Right ventricle myocardium superior (tissue), 1 donor: ENCODE measurements around the gene NXT1. TPM values are rescaled to one million over a fixed set of nuclear protein-coding genes. Genes with fewer than 3 reads are reported as not detected.

Experiments
- ATAC-seq: fragments of 200-7000 bp; cut with Tn5 transposase; one replicate; pipeline ENCODE4 v1.9.1; 2020; ENCODE audit warnings: mild to moderate bottlenecking; ENCODE audit not compliant: poor library complexity
- DNase-seq: peaks from one replicate; pipeline ENCODE4 v3.0.0-alpha.2; 2020
- intact Hi-C: fragments of 100-400 bp; cut with DNase I; formaldehyde crosslinking; loops from one replicate; pipeline ENCODE4 v1.11.2; 2022
- total RNA-seq: library from RNA; stranded (reverse); fragmentation: NEBNext Ultra II Directional; extraction: Animal tissue kit (Norgen Biotek cat#: 25700); gene quantifications from one replicate; pipeline ENCODE4 v1.2.1, GENCODE V29; 2021
- donor health status: DM: no; HTN: yes; CAD: no; lungs with severe emphysema.

Gene NXT1
- total RNA-seq, 1 donor from 2014 or later, result 6.6 TPM

DNA sequence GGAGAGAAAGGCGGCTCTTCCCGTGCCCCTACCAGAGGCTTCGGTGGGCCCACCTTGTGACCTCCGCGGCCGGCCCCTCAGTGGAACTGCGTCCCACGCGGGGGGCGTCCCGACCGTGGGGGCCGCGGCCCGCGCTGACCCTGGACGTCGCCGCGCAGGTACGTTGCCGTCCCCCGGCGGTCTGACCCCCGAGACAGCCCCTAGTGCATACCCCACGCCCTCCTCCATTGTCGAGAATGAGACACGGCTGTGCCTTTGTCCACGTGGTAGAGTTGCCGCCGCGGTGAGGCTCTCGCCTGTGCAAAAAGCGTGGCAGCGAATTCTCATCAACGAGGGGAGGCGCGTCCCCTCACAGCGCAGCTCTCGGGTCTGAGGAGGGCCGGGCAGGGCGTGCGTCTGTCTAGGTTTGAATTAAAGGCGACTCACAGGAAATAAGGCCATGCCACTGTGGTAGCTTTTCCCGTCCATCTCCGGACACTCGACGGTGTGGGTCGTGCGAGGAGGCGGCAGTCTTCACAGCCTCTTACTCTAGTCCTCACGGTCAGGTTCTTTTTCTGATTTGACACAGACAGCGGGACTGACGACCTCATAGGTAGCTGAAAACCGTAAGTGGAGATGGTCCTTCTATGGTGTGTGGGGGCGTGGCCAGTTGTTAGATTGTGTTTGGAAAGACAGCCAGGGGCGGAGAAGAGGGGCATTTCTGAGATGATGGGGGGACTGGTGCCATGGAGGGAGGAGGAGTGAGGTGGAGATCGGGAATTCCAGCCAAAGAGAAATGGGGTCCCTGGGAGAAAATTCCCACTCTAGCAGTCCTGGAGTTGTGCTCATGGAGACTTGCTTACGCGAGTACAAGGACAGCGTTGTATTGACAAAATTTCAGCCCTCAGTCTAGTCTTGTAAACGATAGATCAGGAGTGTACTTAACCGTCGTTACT, 580 bp downstream of the NXT1 start:
- peak; percentile 39 for ATAC-seq
- intact Hi-C loops, result no loop called here
- peak; percentile 69 for DNase-seq

DNA sequence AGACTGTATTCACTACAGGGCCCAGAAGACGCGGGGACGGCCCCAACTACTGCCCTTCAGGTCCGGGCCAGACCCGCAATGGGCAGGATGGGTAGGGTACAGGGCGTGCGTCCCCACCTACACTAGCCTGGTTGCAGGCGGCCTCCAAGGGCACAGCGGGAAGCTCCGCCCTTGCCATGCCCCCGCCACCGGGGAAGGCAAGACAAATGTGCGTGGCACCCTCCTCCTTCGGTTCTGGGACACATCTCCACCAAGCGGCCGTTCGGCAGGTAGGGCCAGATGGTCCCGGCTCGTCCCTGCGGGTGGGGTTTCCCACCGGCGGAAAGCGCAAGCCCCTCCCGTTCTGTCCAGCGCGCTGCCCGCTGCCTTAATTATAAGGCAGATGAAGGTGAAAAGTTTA, 5.6 kb downstream of the NXT1 start:
- DNase-seq (no peak), ATAC-seq (no peak)
- intact Hi-C loops, result no loop called here

DNA sequence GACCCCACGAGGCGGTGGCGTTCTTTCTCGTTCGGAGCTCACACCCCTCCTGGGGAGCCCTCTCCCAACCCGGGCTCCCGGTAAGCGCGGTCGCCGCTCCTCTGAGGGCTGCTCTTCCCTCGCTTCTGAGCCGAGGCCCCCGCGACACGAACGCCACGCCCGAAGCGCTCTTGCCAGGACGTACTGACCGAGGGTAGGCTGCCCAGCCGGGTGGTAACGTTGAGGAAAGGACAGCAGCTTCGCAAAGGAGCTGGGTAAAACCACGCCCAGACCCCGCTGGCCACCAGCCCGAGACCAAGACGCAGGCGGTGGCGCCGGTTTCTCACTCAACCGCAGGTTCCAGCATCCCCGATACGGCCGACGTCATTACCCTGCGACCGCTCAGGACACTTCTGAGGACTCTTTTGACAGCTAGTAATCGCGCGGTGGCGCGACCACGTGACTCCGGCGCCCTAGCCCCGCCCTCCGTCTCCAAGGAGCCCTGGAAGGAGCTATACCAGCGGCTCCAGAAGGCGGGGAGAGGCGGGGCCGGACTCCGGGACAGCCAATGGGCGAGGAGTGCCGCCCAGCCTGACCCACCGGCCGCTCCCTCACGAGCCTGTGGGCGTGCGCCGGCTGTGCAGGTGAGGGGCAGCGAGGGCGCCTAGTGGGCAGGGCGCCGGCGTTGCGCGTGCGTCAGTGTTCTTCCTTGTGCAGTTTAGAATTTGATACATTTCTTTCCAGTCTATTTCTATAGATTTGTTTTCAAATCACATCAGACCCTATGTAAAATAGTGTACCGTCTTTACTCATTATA, 7.4 kb downstream of the NXT1 start:
- peak; percentile 81 for ATAC-seq
- intact Hi-C loops, result no loop called here
- peak; percentile 100 for DNase-seq

DNA sequence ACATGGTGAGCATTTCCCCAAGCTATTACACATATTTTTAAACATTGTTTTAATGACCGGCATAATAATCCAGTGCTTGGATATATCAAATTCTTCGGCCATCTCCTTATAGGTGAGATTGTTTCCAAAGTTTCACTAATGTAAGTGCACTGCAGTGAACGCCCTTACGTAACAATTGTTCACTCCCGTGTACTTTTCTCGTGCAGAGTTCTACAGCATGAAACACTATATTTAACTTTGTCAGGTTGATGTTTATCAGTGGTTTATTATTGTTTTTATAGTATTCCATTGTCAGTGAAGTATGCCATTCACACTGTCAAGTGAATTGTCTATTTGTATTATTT, 7.9 kb downstream of the NXT1 start:
- ATAC-seq (no peak), DNase-seq (no peak)
- intact Hi-C loops, result no loop called here

DNA sequence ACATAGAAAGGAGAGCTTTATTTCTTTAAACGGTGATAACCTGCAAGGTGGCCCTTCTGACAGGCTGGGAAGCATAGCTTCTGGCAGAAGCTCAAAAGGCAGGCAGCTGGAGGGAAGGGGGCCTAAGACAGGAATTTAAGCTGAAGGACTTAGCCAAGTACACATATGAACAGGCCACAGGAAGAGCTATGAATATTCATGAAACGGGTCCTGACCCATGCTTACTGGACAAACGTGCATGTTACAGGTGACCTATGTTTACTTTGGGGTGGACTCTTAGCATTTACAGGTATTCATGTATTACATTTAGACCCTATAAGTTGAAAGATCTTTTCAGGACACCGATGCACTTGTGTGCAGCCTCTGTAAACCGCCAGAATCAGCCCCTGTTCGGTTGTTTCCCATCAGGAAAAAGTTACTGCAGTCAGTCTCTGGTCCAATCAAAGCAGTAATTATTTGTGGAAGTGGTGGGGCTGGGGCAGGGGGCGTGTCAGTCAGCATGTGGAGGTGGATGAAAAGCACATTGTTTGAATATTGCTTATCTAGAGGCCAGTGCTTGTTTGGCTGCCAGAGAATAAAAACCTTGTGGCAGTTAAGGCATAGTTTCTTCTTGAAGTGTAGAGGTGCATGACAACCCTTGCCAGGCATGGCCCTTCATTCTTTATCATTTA, 8.5 kb downstream of the NXT1 start:
- intact Hi-C loops, result no loop called here
- DNase-seq (no peak), ATAC-seq (no peak)

DNA sequence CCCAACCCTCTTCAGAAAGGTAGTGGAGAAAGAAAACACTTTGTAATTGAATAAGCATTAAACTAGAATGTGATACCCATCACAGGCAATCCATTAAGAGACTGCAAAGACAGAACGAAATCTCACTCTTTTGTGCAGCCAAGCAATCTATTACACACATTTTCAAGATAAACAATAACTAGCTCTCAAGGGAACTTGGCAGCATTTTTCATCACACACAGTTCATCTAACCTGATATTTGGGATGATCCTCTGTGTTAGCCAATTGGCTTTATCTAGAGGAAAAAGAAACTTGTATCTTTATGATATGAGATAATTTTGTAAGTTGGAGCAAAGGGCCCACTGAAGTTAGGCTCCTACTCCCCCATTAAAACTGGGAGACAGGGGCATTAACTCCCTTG, 9.9 kb downstream of the NXT1 start:
- intact Hi-C loops, result loop anchor here (5.0 kb wide), 1 partner anchor 62 kb away; the partner anchor contains the start of gene NAPB

DNA sequence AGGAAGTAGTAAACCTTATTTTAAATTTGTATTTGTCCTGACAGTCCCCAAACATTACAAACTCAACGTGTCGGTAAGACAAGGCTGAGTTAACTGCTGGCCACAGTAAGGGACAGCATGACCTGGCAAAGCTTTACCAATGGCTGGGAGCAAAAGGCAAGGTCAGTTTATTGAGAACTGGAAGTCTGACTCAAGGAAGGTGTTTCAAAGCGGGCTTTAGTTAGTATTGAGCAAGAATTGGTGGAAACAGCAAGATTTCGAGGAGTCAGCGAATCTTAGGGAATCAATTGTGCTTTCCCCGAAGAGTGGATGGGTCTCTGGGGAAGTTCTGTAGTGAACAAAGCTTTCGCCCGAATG, 10.5 kb downstream of the NXT1 start:
- DNase-seq (no peak), ATAC-seq (no peak)
- intact Hi-C loops, result loop anchor here (5.0 kb wide), 1 partner anchor 61 kb away; the partner anchor contains the start of gene NAPB

More for the DNA sequence above, 9.9 kb downstream of the NXT1 start:
- ATAC-seq (no peak), DNase-seq (no peak)

DNA sequence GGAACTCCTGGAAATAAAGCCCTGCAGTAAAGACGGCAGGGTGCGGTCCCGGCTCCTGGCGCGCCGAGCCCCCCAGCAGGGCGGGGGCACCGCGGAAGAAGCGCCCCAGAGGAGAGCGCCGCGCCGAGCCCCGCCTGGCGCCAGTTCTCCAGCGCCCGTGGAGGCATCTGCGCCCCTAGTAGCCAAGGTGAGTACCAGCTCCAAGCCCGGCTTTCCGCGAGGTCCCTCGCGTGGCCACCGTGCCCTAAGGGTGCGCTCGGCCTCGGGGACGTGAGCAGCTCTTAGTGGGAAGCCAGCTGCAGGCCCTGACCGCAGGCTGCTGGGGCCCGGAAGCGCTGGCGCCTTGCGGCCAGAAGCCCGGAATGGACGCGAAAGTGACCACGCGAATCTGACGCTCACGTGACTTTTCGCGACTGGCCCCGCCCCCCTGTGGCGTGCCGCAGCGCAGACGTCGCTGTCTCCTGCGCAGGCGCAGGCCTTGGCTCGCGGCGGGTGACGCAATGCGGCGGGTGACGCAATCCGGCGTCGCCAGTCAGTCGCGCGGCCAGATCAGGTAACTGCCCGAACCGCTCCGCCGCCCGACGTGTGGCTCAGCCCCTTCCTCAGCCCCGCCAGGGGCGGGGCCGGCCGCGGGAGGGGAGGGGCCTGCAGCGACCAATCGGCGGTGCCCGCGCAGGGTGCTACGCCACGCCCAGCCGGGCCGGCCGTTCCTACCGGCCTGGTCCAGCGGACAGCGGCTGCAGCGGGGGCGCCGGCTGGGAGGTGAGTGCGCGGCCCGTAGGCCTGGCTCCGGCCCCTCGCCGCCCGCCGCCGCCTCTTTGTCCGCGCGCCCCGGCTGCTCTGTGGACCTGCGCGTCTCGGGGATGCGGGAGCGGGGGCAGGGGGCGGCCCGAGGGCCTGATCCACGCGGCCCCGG, 11.1 kb downstream of the NXT1 start, which contains the start of gene GZF1:
GZF1 (plus strand) TSS at position 707 of the 916 bp plus-strand sequence. CDS start 2,202 bp downstream, outside the sequence.
- intact Hi-C loops, result loop anchor here (5.0 kb wide), 1 partner anchor 61 kb away; the partner anchor contains the start of gene NAPB
- peak; percentile 99 for DNase-seq
- peak; percentile 90 for ATAC-seq

DNA sequence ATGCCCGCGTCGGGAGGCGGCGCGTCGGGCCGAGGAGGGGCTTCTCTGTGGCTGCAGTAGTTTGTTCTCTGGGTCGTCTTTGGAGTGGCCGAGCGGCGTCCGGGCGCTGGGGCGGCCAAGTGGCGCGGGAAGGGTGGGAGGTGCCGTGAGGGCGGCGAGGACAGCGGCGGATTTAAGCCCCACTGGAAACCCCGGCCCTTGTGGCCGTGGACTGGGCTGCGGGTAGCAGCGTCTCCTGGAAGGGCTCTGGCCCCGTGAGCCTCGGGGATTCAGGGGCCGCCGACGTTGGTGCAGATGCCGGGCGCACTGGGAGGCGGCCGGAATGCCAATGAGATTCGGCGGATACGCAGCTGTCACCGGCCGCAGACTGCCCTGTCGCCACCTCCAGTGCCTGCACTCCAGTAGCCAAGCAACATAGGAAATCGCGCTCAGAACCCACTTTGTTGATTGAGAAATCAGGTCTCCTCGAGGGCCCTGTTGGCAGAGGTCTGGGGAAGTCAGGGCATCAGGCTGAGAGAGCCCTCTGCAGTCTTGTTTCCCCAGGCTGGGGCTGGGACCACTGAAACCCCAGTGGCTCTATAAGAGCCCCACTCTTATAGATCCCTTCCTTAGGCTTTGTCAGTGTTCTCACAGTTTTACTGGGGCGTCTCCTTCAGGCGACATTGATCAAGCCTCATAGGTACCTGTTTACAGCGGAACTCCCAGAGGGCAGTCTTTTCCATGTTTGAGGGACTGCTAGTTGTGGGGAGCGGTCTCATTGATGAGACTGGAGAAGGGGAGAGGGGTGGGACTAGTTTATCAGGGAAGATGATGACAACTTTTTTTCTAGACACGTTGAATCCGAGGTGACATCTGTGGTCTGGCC, 12.0 kb downstream of the NXT1 start:
- DNase-seq (peak; percentile 68), ATAC-seq (peak; percentile 4)
- intact Hi-C loops, result loop anchor here (5.0 kb wide), 1 partner anchor 60 kb away; the partner anchor contains the start of gene NAPB

DNA sequence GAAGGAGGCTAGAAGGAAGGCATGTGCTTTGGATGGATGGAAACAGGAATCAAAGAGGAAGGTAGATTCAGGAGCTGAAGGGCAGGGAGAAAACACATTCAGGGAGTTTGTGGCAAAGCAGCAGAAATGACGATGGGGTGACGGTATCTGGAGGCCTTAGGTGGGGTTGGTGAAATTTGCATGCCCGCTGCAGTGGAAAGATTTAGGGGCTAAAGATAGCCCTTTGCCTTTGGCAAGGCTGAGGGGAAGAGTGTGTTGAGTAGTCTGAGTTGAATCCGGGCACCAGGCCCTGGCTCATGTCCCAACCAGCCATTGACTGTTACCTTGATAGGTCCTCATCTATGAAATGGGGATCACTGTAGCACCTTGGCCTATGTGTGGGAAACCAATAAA, 12.7 kb downstream of the NXT1 start:
- peak; percentile 84 for DNase-seq
- intact Hi-C loops, result loop anchor here (5.0 kb wide), 1 partner anchor 59 kb away; the partner anchor contains the start of gene NAPB
- peak; percentile 24 for ATAC-seq

DNA sequence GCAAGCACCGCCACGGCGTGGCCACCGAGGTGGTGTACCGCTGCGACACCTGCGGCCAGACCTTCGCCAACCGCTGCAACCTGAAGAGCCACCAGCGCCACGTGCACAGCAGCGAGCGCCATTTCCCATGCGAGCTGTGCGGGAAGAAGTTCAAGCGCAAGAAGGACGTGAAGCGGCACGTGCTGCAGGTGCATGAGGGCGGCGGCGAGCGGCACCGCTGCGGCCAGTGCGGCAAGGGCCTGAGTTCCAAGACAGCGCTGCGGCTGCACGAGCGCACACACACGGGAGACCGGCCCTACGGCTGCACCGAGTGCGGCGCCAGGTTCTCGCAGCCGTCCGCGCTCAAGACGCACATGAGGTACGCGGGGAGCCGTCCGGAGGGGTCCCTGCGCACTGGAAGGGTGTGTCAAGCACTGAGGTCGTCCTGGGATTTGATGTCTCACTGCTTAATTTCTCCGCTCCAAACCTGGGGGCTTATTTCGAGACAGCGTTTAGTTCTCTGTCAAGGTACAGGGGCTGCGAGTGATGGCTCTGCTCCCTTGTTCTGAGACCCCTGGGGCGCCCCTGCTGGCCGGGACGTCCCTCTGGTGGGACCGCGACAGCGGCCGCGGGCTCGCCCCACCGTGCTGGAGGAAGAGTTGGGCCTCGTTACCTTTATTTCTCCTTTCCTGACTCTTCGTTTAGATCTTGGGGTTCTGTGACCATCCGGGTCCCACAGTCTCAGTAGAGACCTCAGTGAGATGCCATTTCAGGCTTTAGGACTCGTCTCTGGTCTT, 15.0 kb downstream of the NXT1 start:
- DNase-seq, result no peak
- ATAC-seq, result no peak
- intact Hi-C loops, result no loop called here

DNA sequence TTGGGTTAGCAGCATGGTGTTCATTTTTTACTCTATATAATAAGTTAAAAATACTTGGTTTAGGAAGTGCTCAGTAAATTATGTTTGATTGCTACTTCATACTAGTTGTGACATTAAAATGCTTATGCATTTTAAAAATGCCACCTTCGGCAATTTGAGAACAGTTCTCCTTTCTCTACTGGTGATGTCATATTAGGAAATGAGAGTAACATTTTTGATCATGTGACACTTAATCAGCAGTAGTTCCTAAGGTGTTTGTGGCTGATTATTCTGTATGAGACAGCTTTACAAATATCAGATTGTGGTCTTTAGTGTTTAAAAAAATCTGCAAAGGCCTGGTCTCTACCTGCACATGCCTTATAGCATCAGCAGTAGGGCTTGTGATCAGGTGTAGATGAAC, 15.8 kb downstream of the NXT1 start:
- ATAC-seq, result no peak
- DNase-seq, result no peak
- intact Hi-C loops, result no loop called here

DNA sequence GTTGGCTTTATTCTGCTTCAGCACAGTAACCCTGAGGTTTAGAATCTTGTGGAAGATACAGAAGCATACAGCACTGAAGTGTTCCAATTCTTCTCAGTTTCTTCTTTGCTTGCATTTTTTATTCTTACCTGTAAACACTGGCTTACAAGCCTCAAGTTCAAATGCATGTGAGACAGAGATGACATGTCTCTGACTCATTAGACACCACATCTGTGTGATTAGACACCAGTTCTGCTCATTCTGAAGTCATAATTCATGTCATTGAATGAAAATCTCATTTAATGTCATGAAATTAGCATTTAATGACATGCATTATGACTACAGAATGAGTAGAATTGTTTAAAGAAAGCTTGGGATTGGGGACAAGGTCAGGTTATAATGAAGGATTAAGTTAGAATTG, 17.2 kb downstream of the NXT1 start:
- no peak for ATAC-seq
- intact Hi-C loops, result no loop called here
- DNase-seq, result no peak

DNA sequence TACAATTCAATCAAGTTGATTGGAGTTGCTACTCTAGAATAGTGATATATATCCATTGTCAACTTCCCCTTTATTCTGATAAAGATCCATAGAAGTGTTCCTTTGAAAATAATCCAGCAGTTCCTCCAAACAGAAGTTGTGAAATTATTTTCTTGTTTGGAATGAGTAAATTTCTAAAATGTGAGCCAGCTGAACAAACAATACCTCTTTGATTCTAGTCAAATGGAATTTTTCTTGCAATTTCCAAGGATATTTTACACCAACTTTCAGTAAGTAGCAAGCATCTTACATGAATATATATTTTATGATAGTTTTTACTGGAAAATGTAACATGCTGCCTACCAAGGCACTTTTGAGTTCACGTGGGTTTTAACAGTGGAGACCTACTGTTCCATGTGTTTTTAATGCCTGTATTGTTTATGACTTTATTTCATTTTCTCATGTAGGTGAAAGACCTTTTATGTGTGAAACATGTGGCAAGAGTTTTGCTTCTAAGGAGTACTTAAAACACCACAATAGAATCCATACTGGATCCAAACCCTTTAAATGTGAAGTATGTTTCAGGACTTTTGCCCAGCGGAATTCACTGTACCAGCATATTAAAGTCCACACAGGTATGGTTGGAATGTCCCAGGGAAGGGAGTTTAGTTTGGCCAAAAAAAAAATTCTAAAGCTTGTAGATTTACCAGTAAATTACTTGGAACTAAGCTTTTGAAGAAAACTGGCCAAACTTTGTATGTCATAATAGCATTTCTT, 17.9 kb downstream of the NXT1 start:
- no peak for DNase-seq
- intact Hi-C loops, result no loop called here
- ATAC-seq, result no peak

DNA sequence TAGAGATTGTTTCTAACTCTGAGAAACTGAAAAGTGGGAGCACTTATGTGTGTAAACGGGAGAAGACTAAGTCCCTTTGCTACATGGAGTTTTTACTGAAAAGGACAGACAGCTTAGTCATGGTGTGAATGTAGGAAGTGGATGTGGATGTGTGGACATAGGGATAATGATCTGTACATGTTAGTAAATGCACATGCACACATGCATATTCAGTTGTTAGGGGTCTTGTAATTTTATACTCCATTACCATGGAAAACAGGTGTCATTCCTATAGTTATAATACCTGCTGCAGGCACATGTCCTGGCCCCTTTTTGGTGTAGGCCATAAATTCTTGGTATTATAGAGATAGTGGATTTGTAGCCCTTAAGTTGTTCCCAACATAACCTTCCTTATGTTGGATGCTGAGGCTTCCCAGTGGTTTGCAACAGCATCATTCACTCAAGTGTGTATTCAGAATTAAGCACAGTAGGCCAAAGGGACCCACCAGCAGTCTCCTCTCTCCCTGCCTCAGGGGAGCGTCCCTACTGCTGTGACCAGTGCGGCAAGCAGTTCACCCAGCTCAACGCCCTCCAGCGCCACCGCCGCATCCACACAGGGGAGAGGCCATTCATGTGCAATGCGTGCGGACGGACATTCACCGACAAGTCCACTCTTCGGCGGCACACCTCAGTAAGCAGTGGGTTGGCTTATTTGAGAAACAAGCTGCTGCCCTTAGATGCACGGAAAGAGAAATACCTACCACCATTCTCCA, 18.7 kb downstream of the NXT1 start:
- intact Hi-C loops, result no loop called here
- ATAC-seq (no peak), DNase-seq (no peak)
